ENCODE measurements around the gene QSER1. TPM values are rescaled to one million over a fixed set of nuclear protein-coding genes. Genes with fewer than 3 reads are reported as not detected.
A peak's percentile ranks its signal among the peaks of the same experiment; 100 is the strongest.
"Not testable (repeated sequence)": the region's sequence is repeated elsewhere in the genome, so short reads cannot be mapped to it uniquely, and the experiment has no call there.

Gene QSER1
- total and polyA plus RNA-seq, 4 experiments from 2014 or later, result 0.18 to 13.0 (median 6.5) TPM

- Mint-ChIP-seq H3K36me3 (no peaks in the 10 kb centered on the region), H3K9me3 (no peaks in the 10 kb centered on the region), H3K4me1 (no peaks in the 10 kb centered on the region), H3K4me3 (no peak overlapping the region), H3K27me3 (peaks cover 0 to 6% of the 10 kb centered on the region in 2 donors), H3K27ac (peak overlapping the region in 1 of 7 donors; percentile 47)
- no peak overlapping the region for H3K4me3 ChIP-seq (ENCODE audit: low read length in 2 of 2)
- H3K27me3 ChIP-seq (ENCODE audit: insufficient read depth, low read length), result no peaks in the 10 kb centered on the region
- DNase-seq, result no peak
- CTCF ChIA-PET (ENCODE audit: partially characterized antibody), result no interaction called here
- intact Hi-C loops (cut with micrococcal nuclease), result no loop called here
- H3K4me1 ChIP-seq (ENCODE audit: insufficient read depth, low read length), result no peaks in the 10 kb centered on the region
- H3K27ac ChIP-seq (ENCODE audit: low read depth, low read length), result no peak overlapping the region
- POLR2A ChIA-PET (ENCODE audit: partially characterized antibody), result interaction anchor here (2.7 kb wide), 1 partner anchor 11 kb away, joined by 9 read pairs; the partner anchor contains the start of gene TCP11L1
- no peaks in the 10 kb centered on the region for H3K36me3 ChIP-seq (ENCODE audit: insufficient read depth, low read length)
- H3K9me3 ChIP-seq (ENCODE audit: control insufficient read depth in 1 of 2, low read length in 2 of 2), result no peaks in the 10 kb centered on the region
Observed at GRCh38 chr11:33027846-33028536, 135.4 kb downstream of the QSER1 start.

- Histone ChIP-seq H3K27ac (ENCODE audit: low read depth, low read length) (no peak overlapping the region), H3K27me3 (ENCODE audit: insufficient read depth, low read length) (no peaks in the 10 kb centered on the region), H3K4me1 (ENCODE audit: insufficient read depth, low read length) (no peaks in the 10 kb centered on the region), H3K36me3 (ENCODE audit: insufficient read depth, low read length) (no peaks in the 10 kb centered on the region), H3K4me3 (ENCODE audit: low read length in 2 of 2) (no peak overlapping the region), H3K9me3 (ENCODE audit: control insufficient read depth in 1 of 2, low read length in 2 of 2) (no peaks in the 10 kb centered on the region)
- ChIA-PET CTCF (ENCODE audit: partially characterized antibody) (interaction anchor here (1.0 to 1.1 kb wide), 2 partner anchors 13 to 46 kb away, joined by 3 to 5 read pairs; partner anchors contain the start of gene DEPDC7), POLR2A (ENCODE audit: partially characterized antibody) (interaction anchor here (2.7 kb wide), 1 partner anchor 11 kb away, joined by 9 read pairs; the partner anchor contains the start of gene TCP11L1)
- peaks cover 0 to 6% of the 10 kb centered on the region in 2 donors for H3K27me3 Mint-ChIP-seq
- peak overlapping the region in 1 of 7 donors; percentile 47 for H3K27ac Mint-ChIP-seq
- no peaks in the 10 kb centered on the region for H3K36me3 Mint-ChIP-seq
- no peaks in the 10 kb centered on the region for H3K4me1 Mint-ChIP-seq
- intact Hi-C loops (cut with micrococcal nuclease), result no loop called here
- H3K4me3 Mint-ChIP-seq, result no peak overlapping the region
- no peak for DNase-seq
- H3K9me3 Mint-ChIP-seq, result no peaks in the 10 kb centered on the region
Observed at GRCh38 chr11:33028537-33028914, 135.9 kb downstream of the QSER1 start.

- H3K27ac Mint-ChIP-seq; H3K27me3 Mint-ChIP-seq; H3K4me1 Mint-ChIP-seq; intact Hi-C loops (cut with micrococcal nuclease); H3K4me3 ChIP-seq (ENCODE audit: low read length in 2 of 2); H3K36me3 ChIP-seq (ENCODE audit: insufficient read depth, low read length); H3K27ac ChIP-seq (ENCODE audit: low read depth, low read length); H3K4me1 ChIP-seq (ENCODE audit: insufficient read depth, low read length); H3K9me3 ChIP-seq (ENCODE audit: control insufficient read depth in 1 of 2, low read length in 2 of 2); DNase-seq; POLR2A ChIA-PET (ENCODE audit: partially characterized antibody); H3K4me3 Mint-ChIP-seq; H3K36me3 Mint-ChIP-seq; H3K9me3 Mint-ChIP-seq; H3K27me3 ChIP-seq (ENCODE audit: insufficient read depth, low read length): not testable (repeated sequence)
- CTCF ChIA-PET (ENCODE audit: partially characterized antibody), result interaction anchor here (0.7 to 1.2 kb wide), 4 partner anchors 14 to 47 kb away, joined by 3 to 5 read pairs (median 4); partner anchors contain the start of gene DEPDC7
Observed at GRCh38 chr11:33029218-33029617, 136.6 kb downstream of the QSER1 start.

Other genes starting within 250 kb of the QSER1 start
- gene CCDC73, start 98.1 kb upstream of the QSER1 start, total RNA-seq, result not detected
- gene CCDC73, start 98.1 kb upstream of the QSER1 start, polyA plus RNA-seq, result not detected
- not detected for gene PRRG4, start 62.9 kb upstream of the QSER1 start, total RNA-seq
- gene PRRG4, start 62.9 kb upstream of the QSER1 start, polyA plus RNA-seq, result not detected
- 1 to 10 TPM; 1.4 to 1.9 TPM for gene DEPDC7, start 123.1 kb downstream of the QSER1 start, total RNA-seq
- gene DEPDC7, start 123.1 kb downstream of the QSER1 start, polyA plus RNA-seq, result under 1 TPM; 0.37 to 0.68 TPM
- gene TCP11L1, start 146.8 kb downstream of the QSER1 start, total RNA-seq, result 10 to 100 TPM; 20.2 to 20.9 TPM
- gene TCP11L1, start 146.8 kb downstream of the QSER1 start, polyA plus RNA-seq, result 1 to 10 TPM; 6.0 to 6.6 TPM

Data from CD4-positive, alpha-beta memory T cell (primary cell).